ENCODE measurements around the gene LAMA3.

- TF ChIP-seq CTCF (IDR thresholded peaks at IDR 0.05) (no peak), POLR2AphosphoS5 (IDR thresholded peaks at IDR 0.05; ENCODE audit: insufficient read depth in 1 of 2, low read depth in 1 of 2) (no peak), POLR2A (IDR thresholded peaks at IDR 0.05) (no peak)
Measured at GRCh38 chr18:23824240-23824639, 135.0 kb downstream of the LAMA3 start.
